ENCODE results near the gene AXIN2.

Gene AXIN2

DNA sequence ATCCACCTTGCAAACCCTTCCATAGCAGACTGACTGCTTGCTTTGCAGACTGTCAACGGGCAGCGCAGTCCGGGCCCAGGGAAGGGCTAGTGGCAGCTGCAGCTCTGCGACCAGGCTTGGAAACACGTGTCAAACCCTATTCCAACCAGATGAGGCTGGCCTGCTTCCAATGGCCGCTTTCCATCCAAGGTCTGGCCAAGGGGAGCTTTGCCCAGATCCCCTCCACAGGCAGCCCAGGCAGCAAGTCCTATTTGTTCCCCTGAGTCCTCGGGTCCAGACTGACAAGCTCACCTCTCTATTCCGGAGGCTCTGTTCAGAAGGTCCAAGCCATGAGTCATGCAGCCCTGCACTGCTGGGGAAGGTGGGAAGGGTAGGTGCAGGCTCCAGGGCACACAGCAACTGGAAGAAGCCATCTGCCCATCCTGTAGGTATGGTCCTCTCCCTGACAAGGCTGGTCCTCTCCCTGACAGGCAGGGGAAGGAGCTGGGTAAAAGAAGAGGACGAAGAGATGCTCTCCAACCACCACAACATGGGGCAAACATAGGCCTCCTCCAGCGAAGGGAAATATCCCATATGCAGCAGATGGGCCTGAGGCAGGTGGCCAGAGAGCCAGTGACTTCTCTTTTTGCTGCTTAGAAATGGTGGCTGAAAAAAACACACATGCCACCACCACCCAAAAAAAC, 22.6 kb upstream of the AXIN2 start:
- DNase-seq = no peak

DNA sequence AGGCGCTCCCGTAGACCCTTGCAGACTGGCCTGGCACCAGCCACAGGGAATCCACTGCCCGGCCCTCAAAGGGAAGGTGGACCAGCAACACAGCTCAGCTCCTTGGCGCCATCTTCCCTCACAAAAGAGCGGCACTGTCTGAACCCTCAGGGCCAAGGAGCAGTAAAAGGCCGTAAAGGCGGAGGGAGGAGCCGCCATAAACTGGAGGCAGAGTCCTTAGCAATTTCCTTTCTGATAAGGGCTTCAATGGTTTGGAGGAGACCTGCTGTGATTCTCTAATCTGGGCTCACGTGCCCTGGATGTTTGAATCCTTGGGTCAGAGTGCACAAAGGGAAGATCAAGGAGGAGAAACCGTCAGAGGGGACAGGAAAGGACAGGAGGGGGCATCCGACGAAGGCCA, 15.5 kb upstream of the AXIN2 start:
- no peak for DNase-seq

DNA sequence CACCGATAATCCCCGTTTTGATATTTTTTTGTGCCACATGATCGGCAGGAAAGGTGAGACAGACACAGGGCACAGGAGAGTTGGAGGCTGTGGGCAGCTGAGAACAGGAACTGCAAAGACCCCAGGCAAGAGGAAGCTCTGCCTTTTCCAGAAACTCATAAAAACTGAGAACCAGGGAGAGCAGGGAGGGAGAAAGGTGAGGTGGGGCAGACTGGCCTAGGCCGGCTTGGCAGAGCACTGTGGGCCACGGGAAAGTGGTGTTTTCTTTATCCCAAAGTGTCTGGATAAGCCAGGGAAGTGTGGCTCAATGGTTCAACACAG, 11.8 kb upstream of the AXIN2 start:
- no peak for DNase-seq

DNA sequence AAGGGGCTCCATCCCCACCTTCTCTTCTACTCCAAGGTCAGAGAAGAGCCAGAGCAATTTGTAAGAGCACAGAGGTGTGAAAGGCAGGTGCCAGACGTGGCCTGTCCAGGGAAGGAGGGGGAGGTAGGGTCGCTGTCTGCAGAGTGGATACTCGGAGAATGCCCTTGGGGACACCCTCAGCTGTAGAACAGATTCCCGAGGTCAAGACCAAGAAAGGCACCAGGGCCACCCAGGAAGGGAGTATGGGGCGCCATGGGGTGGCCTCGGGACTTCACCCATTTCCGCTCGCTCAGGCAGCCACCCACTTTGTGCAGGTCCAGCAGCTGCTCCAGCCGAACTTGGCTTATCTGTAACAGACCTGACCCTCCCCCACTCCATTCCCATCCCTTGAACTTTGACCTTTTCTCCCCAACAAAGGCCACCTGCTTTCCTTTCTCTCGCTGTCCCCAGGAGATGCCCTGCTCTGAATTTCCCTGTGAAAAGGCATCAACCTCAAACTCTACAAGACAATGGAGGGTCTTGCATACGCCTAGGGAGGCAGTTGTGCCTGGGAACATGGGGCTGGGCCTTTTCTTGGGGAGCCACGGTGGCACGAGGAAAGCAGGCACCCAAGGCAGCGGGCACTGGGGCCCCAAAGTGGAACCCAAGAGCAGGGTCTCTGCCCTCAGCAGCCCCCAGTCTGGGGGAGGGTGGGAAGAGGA, 11.3 kb upstream of the AXIN2 start:
- DNase-seq = no peak

DNA sequence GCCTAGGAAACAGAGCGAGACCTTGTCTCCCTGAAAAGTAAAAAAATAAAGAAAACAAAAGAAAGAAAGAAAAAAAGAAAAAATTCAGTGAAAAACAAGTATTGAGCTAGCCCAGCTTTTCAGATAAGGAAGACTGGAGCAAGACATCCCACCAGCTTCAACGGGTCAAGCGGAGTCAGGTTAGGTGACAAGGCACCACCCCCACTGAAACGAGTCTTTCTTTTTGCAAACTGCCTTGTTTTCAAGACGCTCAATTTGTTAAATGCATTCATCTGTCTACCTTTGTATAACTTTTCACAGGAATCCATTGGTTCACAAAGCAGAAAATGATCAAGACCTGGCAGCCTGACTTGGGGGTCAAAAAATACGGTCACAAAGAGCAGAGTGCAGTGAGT, 10.7 kb upstream of the AXIN2 start:
- no peak for DNase-seq

DNA sequence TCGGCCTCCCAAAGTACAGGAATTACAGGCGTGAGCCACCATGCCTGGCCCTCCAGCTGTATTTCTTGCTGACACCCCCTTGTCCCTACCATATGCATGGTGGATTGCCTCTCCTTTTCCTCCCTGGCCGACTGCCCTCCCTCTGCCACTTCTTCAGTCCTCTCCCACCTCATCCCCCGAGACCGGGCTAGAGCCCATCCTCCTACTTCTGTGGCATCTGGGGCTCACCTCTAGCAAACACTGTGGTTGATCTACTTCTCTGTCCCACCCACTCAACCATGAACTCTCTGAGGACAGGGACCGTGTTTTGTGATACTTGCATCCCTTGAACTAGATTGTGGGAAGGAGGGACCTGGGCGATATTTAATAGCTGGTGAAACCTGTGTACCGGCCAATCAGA, 7.5 kb upstream of the AXIN2 start:
- no peak for DNase-seq

DNA sequence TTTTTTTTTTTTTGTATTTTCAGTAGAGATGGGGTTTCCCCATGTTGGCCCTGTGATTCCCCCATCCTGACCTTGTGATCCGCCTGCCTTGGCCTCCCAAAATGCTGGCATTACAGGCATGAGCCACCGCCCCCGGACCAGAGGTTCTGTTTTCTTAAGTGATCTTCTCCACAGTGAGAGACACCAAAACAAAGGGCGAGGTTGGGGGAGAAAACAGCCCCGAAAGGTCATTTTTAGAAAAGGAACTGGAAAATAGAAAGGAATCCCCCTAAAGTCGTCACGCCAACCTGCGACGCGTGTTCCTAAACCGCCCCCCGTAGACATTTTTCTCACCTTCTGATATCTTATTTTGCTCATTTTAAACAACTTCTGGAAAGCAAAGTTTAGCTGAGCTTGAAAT, 6.1 kb upstream of the AXIN2 start:
- DNase-seq = no peak

DNA sequence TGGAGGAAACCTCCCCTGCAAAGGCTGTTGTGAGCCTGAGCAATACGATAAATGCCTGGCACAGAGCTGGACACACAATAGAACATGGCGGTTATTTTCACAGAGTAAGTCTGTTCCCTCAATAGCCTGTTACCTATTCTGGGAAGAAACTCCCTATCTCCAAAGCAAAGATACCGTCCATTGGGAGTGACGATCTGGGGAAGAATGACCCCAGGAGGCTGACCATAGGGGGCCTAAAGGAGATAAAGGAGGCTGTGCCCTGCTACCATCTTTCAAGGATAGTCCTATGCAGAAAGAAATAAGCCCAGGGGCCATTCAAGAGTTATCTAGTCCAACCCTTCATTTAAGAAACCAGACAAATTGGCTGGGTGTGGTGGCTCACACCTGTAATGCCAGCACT, 4.1 kb upstream of the AXIN2 start:
- no peak for DNase-seq

DNA sequence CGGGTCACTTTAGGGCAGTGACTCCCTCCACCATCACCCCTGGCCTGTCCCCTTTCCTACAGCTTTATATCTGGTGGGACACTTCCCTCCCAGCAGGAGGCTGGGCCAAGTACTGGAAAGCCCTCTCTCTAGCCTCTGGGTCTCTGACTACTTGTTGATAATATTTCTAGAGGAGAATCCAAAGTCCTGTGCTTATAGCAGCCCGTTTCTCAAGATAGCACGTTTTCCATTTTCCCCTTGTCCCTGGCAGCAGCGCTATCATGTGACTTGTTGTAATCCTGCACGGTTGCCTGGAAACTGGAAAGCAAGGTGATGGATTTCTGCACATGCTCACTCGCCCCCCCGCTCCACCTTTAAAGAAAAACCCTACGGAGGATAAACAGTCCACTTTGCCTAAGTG, 3.3 kb upstream of the AXIN2 start:
- DNase-seq = no peak

DNA sequence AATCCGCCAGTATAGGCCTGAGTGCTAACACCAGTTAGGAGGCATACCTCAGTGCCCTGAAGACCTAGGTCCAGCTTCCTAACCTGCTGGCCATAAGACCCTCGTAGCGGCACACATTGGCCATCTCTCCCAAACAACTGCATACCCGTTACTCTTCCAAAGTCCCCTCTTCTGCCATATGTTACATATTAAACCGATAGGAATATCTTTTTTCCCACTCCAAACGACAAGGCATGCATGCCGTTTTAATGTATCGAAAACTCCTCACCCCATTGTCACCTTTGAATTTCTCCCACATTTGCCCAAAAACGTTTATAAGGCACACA, 721 bp upstream of the AXIN2 start:
- DNase-seq = no peak

DNA sequence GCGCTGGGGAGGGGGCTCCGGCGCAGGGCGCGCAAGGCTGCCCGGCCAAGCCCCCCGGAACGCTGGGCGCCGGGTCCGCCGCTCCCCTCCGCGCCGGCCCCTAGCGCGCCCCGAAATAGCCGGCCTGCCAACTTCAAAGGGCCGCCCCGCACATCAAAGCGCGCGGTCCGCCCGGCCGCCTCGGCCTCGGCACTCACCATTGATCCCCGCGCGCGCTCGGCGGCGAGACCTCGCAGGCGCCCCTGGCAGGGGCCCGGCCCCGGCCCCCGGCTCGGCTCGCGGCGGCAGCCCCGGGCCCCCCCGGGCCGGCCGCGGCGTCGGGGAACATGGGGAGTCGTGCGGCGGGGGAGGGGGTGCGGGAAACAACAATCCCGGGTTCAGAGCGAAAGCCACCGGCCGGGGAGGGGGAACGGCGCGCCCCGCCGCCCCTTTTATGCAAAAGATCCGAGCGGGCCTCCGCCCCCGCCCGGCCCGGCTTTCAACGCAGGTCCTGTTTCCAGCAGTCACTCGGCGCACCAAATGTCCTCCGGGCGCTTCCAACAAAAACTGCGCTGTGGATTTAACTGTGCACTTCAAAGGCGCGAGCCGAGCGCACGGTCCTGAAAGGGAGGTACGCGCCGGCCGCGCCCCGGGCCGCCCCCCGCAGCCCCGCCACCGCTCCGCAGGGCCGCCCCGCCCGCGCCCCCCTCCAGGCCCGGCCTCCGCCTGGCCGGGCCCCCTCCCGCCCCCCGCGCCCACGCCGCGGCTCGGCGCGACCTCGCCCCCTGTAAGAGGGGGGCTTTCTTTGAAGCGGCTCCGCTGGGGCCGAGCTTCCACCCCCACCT, 608 bp downstream of the AXIN2 start:
- peak; percentile 44 to 47 for DNase-seq

DNA sequence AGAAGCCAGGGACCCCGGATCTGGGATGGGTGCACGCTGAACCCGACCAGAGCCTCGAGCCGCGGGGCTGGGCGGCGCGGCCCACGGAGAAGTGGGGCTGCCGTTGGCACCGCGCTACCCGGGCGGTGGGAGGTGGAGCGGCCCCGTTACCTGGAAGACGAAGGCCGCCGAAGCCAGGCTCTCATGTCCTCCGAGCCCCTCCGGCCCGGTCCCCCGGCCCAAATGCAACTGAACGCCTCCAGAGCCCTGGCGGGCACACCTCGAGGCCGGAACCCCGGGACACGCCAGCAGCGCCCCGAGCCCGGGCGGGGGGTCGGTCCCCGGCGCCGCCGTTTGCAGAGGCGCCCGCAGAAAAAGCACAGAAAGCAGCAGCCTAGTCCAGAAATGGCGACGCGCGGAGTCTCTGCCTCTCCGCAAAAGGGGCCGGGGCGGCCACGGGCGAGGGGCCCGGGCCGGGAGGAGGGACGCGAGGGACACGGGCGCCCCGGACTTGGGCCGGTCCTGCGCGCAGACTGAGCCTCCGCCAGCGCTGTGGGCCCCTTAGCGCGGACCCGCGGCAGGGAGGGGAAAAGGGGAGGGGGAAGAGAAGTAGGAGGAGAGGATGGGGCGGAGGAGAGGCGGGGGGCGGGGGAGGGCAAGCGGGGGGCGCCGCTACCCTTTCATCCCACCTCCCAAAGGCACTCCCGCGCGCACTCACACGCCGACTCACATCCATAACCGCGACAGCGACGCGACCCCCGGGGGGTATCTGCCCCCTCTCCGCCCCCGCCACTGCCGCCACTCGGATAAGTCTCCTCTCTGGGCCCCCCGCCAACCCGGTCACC, 1.4 kb downstream of the AXIN2 start:
- no peak for DNase-seq

DNA sequence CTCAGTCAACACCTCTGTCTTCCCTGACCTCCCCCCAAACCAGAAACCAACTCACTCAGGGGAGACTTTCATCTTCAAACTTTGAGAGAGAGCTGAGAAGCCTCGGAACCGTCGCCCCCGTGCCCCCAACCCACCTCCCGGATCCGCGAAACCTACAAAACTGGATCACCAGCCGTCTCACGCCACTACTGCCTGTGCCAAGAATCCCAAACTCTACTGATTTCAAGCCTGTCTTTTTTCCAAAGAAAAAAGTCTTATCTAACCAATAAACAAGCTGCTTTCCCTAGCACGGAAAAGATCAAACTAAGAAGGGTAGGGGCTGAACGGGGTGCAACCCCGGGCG, 2.0 kb downstream of the AXIN2 start:
- DNase-seq = no peak

DNA sequence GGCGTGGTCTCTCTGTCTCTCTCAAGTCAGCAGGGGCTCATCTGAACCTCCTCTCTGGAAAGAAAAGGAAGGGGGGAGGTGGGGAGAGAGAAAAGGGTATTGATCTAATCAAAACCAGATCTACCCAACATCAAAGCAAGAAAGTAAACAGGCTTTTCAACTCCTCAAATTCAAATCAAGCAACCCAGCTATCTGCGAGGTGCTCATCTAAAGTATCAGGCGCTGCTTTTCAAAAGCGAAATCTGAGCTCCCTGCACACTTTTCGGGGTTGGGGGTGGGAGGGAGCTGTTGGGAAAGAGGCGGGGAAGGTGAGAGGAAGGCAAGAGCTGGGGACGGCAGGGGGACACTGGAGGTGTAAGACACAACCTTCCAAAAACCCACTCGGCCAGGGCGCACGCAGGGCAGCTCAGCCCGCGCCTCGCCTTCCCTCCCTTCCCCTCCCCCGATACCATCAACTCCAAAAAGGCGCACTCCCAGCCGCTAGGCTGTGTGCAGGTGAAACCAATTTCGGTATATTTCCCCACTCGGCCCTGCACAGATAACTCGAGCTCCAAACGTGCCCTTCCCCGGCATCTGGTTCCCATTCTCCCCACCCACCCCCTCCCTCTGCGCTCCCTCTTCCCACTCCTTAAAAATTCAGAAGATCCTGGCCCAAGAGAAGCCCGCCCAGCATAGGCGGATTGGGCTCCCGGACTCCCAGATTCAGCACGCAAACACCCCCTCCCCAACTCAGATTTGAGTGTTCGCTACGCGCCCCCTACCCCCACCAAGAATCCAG, 2.6 kb downstream of the AXIN2 start:
- peak in 1 of 2 experiments; percentile 16 for DNase-seq

DNA sequence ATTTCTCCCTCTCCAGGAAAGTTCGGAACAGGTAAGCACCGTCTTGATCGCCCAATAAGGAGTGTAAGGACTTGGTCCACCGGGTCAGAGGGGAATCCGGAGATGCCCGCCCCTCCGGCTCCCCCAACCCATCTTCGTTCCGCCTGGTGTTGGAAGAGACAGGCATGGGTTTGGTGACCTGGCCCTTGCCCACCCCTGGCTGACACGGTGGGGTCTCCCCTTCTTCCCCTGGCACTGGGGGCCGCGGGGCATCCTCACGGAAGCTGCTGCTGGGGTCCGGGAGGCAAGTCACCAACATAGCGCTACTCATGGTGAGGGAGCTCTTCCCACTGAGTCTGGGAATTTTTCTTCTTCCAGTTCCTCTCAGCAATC, 3.2 kb downstream of the AXIN2 start:
- no peak for DNase-seq

DNA sequence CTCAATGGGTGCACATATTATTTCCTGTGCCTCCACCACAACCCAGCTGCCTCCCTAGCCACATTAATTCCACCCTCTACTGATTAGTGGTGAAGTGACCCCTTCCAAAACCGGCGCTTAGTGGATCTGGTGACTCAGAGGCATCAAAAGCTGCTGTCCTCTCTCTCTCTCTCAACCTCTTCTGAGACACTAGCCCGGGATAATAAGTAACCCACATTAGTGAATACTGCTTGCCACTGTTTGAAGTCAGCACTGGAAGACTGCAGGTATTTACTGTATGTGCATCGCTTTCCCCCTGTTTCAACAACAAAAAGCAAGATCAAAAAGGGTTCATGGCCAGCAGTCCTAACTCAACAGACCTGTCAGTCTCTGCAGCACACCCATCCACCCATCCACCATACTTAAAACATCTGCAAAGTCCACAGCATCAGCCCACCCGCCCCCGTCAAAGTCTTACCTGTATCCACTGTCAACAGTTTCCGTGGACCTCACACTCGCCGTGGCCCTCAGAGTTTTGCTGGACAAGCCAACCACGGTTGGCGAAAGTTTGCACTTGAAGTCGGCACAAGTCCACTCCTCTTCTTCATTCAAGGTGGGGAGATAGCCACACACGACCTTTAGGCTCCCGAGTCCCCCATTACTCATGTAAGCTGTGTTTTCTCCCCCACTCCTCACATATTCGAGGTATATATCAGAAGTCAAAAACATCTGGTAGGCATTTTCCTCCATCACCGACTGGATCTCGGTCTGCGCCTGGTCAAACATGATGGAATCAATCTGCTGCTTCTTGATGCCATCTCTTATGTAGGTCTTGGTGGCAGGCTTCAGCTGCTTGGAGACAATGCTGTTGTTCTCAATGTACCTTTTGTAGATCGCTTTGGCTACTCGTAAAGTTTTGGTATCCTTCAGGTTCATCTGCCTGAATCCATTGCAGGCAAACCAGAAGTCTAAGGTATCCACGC, 3.8 kb downstream of the AXIN2 start:
- DNase-seq = no peak

DNA sequence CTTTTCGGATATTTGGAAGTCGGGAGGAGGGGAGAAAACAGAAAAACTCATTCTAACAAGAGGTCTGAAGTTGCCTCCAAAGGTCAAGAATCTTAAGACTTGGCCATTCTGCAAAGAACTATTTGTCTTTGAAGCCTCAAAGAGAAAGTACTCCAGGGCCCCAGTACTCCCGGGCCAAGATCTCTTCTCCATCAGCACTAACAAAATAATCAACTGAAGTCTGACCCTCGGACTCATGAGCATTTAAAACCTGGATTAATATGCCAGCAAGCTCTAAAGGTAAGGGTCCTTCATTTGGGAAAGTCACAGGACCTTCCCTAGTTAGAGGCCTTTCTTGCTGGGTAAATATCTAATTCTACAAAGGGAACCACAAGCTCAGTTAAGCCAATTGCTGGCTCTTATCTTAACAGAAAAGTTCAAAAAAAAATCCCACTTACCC, 4.5 kb downstream of the AXIN2 start:
- no peak for DNase-seq

DNA sequence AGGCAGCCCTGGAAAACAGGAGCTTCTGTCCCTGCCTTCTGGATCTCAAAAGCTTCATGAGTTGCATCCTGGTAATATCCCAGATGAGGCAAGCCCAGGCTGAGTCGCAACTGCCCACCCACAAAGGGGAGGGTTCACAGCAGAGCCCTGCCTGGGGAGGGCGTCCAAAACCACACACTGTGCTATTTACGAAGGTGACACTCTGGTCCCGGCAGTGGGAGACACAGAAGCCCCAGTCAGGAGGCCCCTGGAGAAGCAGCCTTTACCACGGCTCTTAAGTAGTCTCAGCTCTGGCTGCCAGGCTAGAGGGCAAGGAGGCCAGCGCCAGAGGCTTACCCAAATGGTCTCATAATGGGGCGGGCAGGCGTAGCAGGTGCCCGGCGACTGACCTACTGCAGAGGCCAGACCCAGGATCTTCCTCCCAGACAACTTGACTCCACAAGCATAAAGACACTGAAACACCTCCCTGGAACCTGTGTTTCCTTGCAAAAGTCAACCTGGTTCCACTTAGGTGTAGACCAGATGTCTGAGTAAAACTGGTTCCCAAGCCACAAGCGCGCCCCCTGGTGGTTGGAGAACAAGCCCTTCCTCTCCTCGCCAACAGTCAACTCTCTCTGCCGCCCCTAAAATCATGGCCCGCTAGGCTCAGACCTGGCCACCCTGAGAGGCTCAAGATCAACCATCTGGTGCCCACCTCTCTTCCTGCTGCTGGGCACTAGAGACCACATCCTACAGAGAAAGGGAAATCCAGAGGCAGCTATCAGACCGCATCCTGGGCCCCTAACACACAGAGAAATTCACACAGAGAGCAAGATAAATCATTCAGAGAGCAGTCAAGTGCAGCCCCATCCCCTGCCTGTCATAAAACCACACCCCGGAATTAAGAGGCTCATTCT, 5.2 kb downstream of the AXIN2 start:
- DNase-seq = peak; percentile 19 to 54

DNA sequence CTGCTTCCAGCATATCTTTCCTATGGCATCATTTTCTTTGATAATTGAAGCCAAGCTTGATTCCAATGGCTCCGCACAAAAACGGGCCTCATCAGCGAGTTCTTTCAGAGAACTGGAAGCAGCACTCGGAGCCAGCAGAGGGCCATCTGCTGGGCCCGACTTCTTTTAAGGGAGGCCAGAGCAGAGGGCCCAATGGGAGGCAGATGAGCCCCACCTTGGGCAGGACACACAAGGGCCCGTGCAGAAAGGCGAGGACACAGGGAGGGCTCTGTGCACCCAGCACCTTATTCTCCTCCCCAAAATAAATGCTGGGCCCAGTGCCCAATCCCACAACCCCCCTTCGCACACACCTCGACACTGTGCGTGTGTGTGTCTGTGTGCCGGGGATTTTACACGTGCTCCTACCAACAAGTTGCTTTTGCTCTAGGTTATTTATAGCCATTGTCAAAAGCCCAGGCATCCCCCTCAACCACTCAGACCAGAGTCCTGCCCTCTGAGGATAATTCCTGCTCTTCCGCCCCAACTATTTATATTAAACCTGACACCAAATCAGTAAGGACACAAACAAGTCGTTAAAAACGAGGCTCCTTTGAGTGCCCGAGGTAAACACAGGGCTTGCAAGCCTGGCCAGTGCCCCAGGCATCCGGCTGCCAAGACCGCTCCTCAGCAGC, 6.8 kb downstream of the AXIN2 start:
- DNase-seq = no peak
